BLaER1 treated with 17β-estradiol and CSF1 and Interleukin-3, amounts not matched to agents 10 nM and 100 nM (cell line): ENCODE measurements around the gene PCNX2.

Experiments used
- H3K27ac ChIP-seq, 11 experiments: shearing (Covaris generic); formaldehyde crosslinking; 2 replicates each; pipeline ENCODE4 v1.8.1; 2022
- H3K27me3 ChIP-seq, 11 experiments: shearing (Covaris generic); formaldehyde crosslinking; 2 replicates each; pipeline ENCODE4 v1.8.1; 2022
- H3K36me3 ChIP-seq, 11 experiments: shearing (Covaris generic); formaldehyde crosslinking; 2 replicates each; pipeline ENCODE4 v1.8.1; 2022
- H3K4me1 ChIP-seq, 10 experiments: shearing (Covaris generic); formaldehyde crosslinking; 2 replicates each; pipeline ENCODE4 v1.8.1; 2022
- H3K4me2 ChIP-seq, 11 experiments: shearing (Covaris generic); formaldehyde crosslinking; 2 replicates each; pipeline ENCODE4 v1.8.1; 2022
- H3K4me3 ChIP-seq, 10 experiments: shearing (Covaris generic); formaldehyde crosslinking; 2 replicates each; pipeline ENCODE4 v1.8.1; 2022
- H3K9ac ChIP-seq, 11 experiments: shearing (Covaris generic); formaldehyde crosslinking; 2 replicates each; pipeline ENCODE4 v1.8.1; 2022
- H3K9me3 ChIP-seq, 11 experiments: shearing (Covaris generic); formaldehyde crosslinking; replicated peaks in 1 of 11; 2 replicates each; pipeline ENCODE4 v1.8.1; 2022
- H4K20me1 ChIP-seq, 11 experiments: shearing (Covaris generic); formaldehyde crosslinking; 2 replicates each; pipeline ENCODE4 v1.8.1; 2022
- Cebpa-rat ChIP-seq, 11 experiments: shearing (Covaris generic); IDR thresholded peaks; 2 replicates each; pipeline ENCODE4 v1.8.1; 2022

The PCNX2 gene, protein sequence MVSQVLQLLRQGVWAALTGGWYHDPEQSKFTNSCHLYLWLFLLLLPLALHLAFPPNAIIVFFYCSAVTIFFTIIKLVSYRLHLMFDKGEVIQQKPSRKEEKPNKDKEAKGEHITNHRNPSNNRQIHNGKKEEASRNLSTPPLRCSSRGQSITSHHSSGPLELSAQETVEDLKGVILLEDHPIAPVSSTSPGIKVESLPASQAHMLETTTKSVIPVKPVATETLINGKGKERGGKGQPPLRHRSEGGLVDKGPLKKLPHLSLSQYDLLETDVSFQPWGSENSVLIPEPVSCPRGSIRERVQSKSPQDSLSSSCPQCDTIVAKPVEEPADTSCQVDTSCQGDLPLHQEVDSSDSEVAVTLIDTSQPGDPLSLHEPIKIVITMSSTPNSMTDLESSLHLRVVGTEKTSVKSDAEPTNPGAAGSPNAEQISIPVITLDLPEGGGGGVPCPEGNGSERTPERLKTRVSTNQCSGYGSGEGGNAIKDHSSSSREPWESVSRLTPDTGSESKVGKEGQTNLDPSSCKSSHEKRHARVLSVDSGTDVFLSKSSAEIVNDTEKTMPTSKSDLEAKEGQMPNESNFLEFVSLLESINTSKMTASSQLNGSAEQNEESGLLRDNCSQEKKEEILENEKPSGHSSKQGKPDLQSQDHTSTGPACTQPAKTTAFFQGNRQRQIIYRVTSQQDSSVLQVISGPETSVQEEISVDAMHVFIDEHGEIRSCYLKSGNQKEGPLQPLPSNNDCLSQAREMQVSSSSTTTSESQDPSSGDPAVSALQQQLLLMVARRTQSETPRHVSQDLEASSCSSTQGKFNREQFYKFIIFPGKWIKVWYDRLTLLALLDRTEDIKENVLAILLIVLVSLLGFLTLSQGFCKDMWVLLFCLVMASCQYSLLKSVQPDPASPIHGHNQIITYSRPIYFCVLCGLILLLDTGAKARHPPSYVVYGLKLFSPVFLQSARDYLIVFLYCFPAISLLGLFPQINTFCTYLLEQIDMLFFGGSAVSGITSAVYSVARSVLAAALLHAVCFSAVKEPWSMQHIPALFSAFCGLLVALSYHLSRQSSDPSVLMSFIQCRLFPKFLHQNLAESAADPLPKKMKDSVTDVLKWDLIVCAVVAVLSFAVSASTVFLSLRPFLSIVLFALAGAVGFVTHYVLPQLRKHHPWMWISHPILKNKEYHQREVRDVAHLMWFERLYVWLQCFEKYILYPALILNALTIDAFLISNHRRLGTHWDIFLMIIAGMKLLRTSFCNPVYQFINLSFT (N-terminal part only)

DNA sequence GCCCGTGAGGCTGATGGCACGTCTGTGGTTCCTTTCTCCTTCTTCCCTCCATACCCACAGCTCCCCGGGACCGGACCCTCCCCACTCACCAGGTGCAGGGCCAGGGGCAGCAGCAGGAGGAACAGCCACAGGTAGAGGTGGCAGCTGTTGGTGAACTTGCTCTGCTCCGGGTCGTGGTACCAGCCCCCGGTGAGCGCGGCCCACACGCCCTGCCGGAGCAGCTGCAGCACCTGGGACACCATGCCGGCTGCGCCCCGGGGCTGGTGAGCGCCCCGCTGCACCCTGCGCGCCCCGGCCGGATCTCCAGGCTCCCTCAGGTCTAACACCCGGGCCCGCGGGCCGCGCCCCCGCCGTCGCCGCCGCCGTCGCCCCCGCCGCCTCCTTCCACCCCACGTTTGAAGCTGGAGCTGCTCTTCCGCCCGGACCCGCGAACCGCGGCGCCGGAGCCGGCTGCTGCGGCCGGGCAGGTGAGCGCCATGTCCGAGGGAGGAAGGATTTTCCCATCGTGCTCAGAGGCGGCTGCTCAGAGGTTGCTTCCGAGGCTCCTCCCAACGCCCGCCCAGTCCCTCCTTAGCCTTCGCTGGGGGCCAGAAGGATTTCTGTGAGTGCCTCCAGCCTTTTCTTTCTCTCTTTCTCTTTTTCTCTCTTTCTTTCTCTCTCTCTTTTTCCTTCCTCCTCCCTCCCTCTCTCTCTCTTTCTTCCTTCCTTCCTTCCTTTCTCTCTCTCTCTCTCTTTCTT, at the start of gene PCNX2:
Gene PCNX2 (minus strand): TSS at position 489 of the 738 bp plus-strand sequence. CDS start 247 bp downstream, at position 242.
- H4K20me1 ChIP-seq, result no peaks in the 10 kb centered on the region
- peak within 1 kb of the TSS in 10 of 11 experiments; percentile 45 to 71 (median 59); a peak in 20 of 22 replicates for H3K27ac ChIP-seq
- H3K4me1 ChIP-seq, result peaks cover 17 to 54% (median 23%) of the 10 kb centered on the region in 10 experiments
- no peaks in the 10 kb centered on the region for H3K36me3 ChIP-seq
- no peaks in the 10 kb centered on the region for H3K27me3 ChIP-seq
- peak within 1 kb of the TSS; percentile 80 to 98 (median 96) for H3K4me2 ChIP-seq
- no peak for TF ChIP-seq Cebpa-rat (IDR thresholded peaks at IDR 0.05)
- H3K4me3 ChIP-seq, result peak within 1 kb of the TSS; percentile 62 to 94 (median 84)
- H3K9ac ChIP-seq, result peak within 1 kb of the TSS; percentile 67 to 80 (median 76)
- H3K9me3 ChIP-seq, result no peaks in the 10 kb centered on the region

- Histone ChIP-seq H3K4me1 (peaks cover 0 to 8% (median 3%) of the 10 kb centered on the region in 10 experiments; a peak in 9 of 20 replicates), H3K27me3 (no peaks in the 10 kb centered on the region), H3K9me3 (peaks cover 0 to 8% (median 5%) of the 10 kb centered on the region in 11 experiments; a peak in 8 of 22 replicates), H4K20me1 (no peaks in the 10 kb centered on the region), H3K9ac (no peak overlapping the region), H3K27ac (no peak overlapping the region), H3K4me3 (no peak overlapping the region), H3K36me3 (no peaks in the 10 kb centered on the region), H3K4me2 (no peak overlapping the region)
- no peak for TF ChIP-seq Cebpa-rat (IDR thresholded peaks at IDR 0.05)
Measured at GRCh38 chr1:233343262-233343661, 47.7 kb upstream of the PCNX2 start.

GRCh38 chr1:233342086-233342485, 46.6 kb upstream of the PCNX2 start:
- H3K9me3 ChIP-seq, result peaks cover 0 to 8% (median 5%) of the 10 kb centered on the region in 11 experiments; a peak in 8 of 22 replicates
- H3K4me1 ChIP-seq, result peaks cover 0 to 10% (median 3%) of the 10 kb centered on the region in 10 experiments; a peak in 9 of 20 replicates
- H3K36me3 ChIP-seq, result no peaks in the 10 kb centered on the region
- no peaks in the 10 kb centered on the region for H4K20me1 ChIP-seq
- no peak overlapping the region for H3K4me2 ChIP-seq
- H3K9ac ChIP-seq, result no peak overlapping the region
- TF ChIP-seq Cebpa-rat (IDR thresholded peaks at IDR 0.05), result no peak
- no peak overlapping the region for H3K4me3 ChIP-seq
- no peak overlapping the region for H3K27ac ChIP-seq
- H3K27me3 ChIP-seq, result no peaks in the 10 kb centered on the region

DNA sequence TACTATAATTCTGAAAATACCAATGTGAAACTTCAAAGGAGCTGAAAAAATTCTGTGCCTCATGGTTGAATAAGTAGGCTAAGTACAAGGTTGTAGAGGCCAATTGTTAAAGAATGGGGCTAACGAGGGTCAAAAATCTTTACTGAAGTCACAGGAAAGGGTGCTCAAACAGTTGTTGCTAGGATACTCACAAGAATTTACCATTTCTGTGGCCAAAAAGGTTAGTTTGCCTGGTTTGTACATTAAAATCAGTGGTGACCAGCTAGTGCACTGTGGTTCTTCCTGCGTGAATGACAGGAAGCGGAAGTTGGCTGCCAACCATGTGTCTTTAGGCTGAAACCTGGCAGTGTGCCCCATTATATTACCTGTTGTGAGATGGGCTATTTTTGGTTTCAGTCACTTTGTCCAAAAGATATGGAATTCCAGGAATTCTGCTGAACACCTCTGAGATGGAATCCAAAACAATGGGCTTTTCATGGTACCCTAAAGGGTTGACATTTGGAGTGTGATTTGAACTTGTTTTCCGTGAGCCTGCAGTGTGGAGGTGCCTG, 45.5 kb upstream of the PCNX2 start:
- Histone ChIP-seq H3K4me3 (no peak overlapping the region), H3K4me1 (peaks cover 0 to 10% (median 3%) of the 10 kb centered on the region in 10 experiments; a peak in 9 of 20 replicates), H3K27ac (no peak overlapping the region), H3K27me3 (no peaks in the 10 kb centered on the region), H3K36me3 (no peaks in the 10 kb centered on the region), H3K4me2 (no peak overlapping the region), H4K20me1 (no peaks in the 10 kb centered on the region), H3K9ac (no peak overlapping the region), H3K9me3 (peaks cover 0 to 8% (median 5%) of the 10 kb centered on the region in 11 experiments; a peak in 8 of 22 replicates)
- TF ChIP-seq Cebpa-rat (IDR thresholded peaks at IDR 0.05), result no peak

- Histone ChIP-seq H4K20me1 (no peaks in the 10 kb centered on the region), H3K27me3 (no peaks in the 10 kb centered on the region), H3K4me2 (no peak overlapping the region)
Measured at GRCh38 chr1:233340031-233340555, 44.6 kb upstream of the PCNX2 start.

DNA sequence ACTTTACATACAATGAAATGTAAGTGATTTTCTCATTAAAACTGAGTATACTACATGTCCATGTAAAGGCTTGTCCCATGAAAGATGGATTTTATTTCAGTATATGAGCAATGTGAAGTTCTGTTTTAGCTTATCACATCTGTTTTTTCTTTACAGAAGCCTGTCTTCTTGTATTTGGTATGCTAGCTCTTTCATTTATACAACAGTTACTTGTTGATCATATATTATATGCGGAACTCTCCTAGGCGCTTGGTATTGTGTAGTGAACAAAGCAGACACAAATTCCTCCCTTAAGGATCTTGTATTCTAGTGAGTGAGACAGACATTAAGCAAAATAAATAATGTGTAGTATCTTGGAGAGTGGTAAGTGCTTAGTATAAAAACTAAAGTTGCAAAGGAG, 42.6 kb upstream of the PCNX2 start:
- TF ChIP-seq Cebpa-rat (IDR thresholded peaks at IDR 0.05), result no peak
- H3K27me3 ChIP-seq, result no peaks in the 10 kb centered on the region
- H3K9ac ChIP-seq, result no peak overlapping the region
- no peak overlapping the region for H3K27ac ChIP-seq
- H3K4me2 ChIP-seq, result peak overlapping the region in 2 of 11 experiments; percentile 25 to 31; a peak in 2 of 22 replicates
- no peaks in the 10 kb centered on the region for H4K20me1 ChIP-seq
- no peaks in the 10 kb centered on the region for H3K36me3 ChIP-seq
- no peak overlapping the region for H3K4me3 ChIP-seq
- peaks cover 0 to 3% (median 0%) of the 10 kb centered on the region in 11 experiments; a peak in 2 of 22 replicates for H3K9me3 ChIP-seq
- peaks cover 0 to 14% (median 3%) of the 10 kb centered on the region in 10 experiments; a peak in 9 of 20 replicates for H3K4me1 ChIP-seq

More at GRCh38 chr1:233340031-233340555, 44.6 kb upstream of the PCNX2 start:
- Histone ChIP-seq H3K9ac (no peak overlapping the region), H3K27ac (no peak overlapping the region), H3K9me3 (peaks cover 0 to 8% (median 5%) of the 10 kb centered on the region in 11 experiments; a peak in 8 of 22 replicates), H3K4me3 (no peak overlapping the region), H3K36me3 (no peaks in the 10 kb centered on the region), H3K4me1 (peaks cover 0 to 10% (median 3%) of the 10 kb centered on the region in 10 experiments; a peak in 9 of 20 replicates)
- no peak for TF ChIP-seq Cebpa-rat (IDR thresholded peaks at IDR 0.05)

DNA sequence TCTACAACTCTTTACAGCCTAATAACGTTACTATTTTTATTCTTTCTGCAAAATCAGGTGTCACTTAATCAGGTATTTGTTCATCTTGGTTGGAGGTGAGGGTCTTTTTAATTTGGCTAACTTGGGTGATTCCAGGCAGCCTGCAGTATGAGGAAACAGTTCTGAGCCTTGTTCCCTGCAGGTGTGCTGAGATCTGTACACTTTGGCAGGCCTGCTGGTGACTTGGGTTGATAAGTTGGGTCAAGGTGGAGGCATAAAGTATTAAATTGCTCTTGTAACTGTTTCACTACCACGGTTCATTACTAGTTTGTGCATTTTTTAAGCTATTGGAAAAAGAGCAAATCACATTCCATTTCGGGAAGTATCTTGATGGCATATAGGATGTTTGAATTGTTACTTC, 42.0 kb upstream of the PCNX2 start:
- Histone ChIP-seq H3K4me1 (peaks cover 0 to 19% (median 3%) of the 10 kb centered on the region in 10 experiments; a peak in 9 of 20 replicates), H3K4me3 (no peak overlapping the region), H3K27me3 (no peaks in the 10 kb centered on the region), H4K20me1 (no peaks in the 10 kb centered on the region), H3K4me2 (no peak overlapping the region), H3K9ac (no peak overlapping the region), H3K27ac (no peak overlapping the region), H3K9me3 (peaks cover 0 to 3% (median 0%) of the 10 kb centered on the region in 11 experiments; a peak in 2 of 22 replicates), H3K36me3 (no peaks in the 10 kb centered on the region)
- no peak for TF ChIP-seq Cebpa-rat (IDR thresholded peaks at IDR 0.05)
